HEK293 (cell line): ENCODE results near the gene KAT14.

Experiments used
- CTCF ChIA-PET: fragments of 350-600 bp; formaldehyde crosslinking; extraction: SDS; loops from one replicate; lab custom pipeline; 2021; ENCODE audit warnings: antibody characterized with exemption; lab: Yijun Ruan, JAX
- POLR2A ChIA-PET: fragments of 300-600 bp; formaldehyde crosslinking; extraction: SDS; loops from one replicate; lab custom pipeline; 2020; ENCODE audit warnings: antibody characterized with exemption, inconsistent platforms; lab: Yijun Ruan, JAX
- H3K27ac ChIP-seq: fragments of 200-500 bp; sonication (Bioruptor generic); 2 replicates; pipeline ENCODE4 v1.5.1; 2014; ENCODE audit warnings: low read depth, low read length, control low read depth, inconsistent platforms; ENCODE audit errors: extremely low read depth
- H3K36me3 ChIP-seq, 2 experiments: fragments of 200-500 bp in 1 of 2; sonication (Bioruptor generic) in 1 of 2; 1 replicate in 1 of 2; 2 replicates in 1 of 2; pipeline ENCODE4 v1.5.1; 2014 to 2017; ENCODE audit warnings: inconsistent platforms in 2 of 2, low read length in 2 of 2; ENCODE audit not compliant: control insufficient read depth in 2 of 2, insufficient read depth in 1 of 2
- H3K4me1 ChIP-seq: fragments of 200-500 bp; sonication (Bioruptor generic); 2 replicates; pipeline ENCODE4 v1.5.1; 2014; ENCODE audit warnings: mild to moderate bottlenecking, low read length, inconsistent platforms; ENCODE audit not compliant: control insufficient read depth, insufficient read depth
- H3K4me3 ChIP-seq: 2 replicates; pipeline ENCODE4 v1.5.1; 2011; ENCODE audit warnings: low read depth, mild to moderate bottlenecking, control low read depth, low read length, moderate library complexity
- H3K9me3 ChIP-seq: fragments of 200-500 bp; sonication (Bioruptor generic); 2 replicates; pipeline ENCODE4 v1.5.1; 2014; ENCODE audit warnings: low read depth, low read length, inconsistent platforms; ENCODE audit not compliant: control insufficient read depth, insufficient read depth
- AEBP2 ChIP-seq: fragments of 450-650 bp; formaldehyde crosslinking; IDR thresholded peaks from 2 replicates; pipeline ENCODE4 v1.5.1; 2016; ENCODE audit warnings: missing biosample characterization, missing genetic modification characterization, borderline replicate concordance
- HIC1 ChIP-seq: fragments of 450-650 bp; formaldehyde crosslinking; IDR thresholded peaks from 2 replicates; pipeline ENCODE4 v1.5.1; 2016; ENCODE audit warnings: missing biosample characterization, missing genetic modification characterization
- OVOL3 ChIP-seq: fragments of 450-650 bp; formaldehyde crosslinking; IDR thresholded peaks from 2 replicates; pipeline ENCODE4 v1.5.1; 2016; ENCODE audit warnings: missing biosample characterization, missing genetic modification characterization
- YY2 ChIP-seq: fragments of 450-650 bp; formaldehyde crosslinking; IDR thresholded peaks from 2 replicates; pipeline ENCODE4 v1.5.1; 2016; ENCODE audit warnings: missing biosample characterization, missing genetic modification characterization
- ZBTB7A ChIP-seq: fragments of 450-650 bp; formaldehyde crosslinking; IDR thresholded peaks from 2 replicates; pipeline ENCODE4 v1.5.1; 2016; ENCODE audit warnings: low read depth, missing biosample characterization, missing genetic modification characterization
- ZFP3 ChIP-seq: fragments of 450-650 bp; formaldehyde crosslinking; IDR thresholded peaks from 2 replicates; pipeline ENCODE4 v1.5.1; 2016; ENCODE audit warnings: low read depth, missing biosample characterization, missing genetic modification characterization
- ZNF174 ChIP-seq: fragments of 450-650 bp; formaldehyde crosslinking; IDR thresholded peaks from 2 replicates; pipeline ENCODE4 v1.5.0; 2017; ENCODE audit warnings: missing biosample characterization, mild to moderate bottlenecking, missing genetic modification characterization
- ZNF18 ChIP-seq: fragments of 450-650 bp; formaldehyde crosslinking; IDR thresholded peaks from 2 replicates; pipeline ENCODE4 v1.5.1; 2016; ENCODE audit warnings: missing biosample characterization, missing genetic modification characterization
- ZNF184 ChIP-seq: fragments of 450-650 bp; IDR thresholded peaks from 2 replicates; pipeline ENCODE4 v1.5.1; 2018; ENCODE audit warnings: missing biosample characterization, mild to moderate bottlenecking, missing genetic modification characterization
- ZNF324 ChIP-seq: fragments of 450-650 bp; formaldehyde crosslinking; IDR thresholded peaks from 2 replicates; pipeline ENCODE4 v1.5.1; 2016; ENCODE audit warnings: missing biosample characterization, missing genetic modification characterization
- ZNF518A ChIP-seq: fragments of 450-650 bp; formaldehyde crosslinking; conservative IDR thresholded peaks from 2 replicates; pipeline ENCODE4 v1.5.1; 2016; ENCODE audit warnings: low read depth, missing biosample characterization, missing genetic modification characterization
- ZNF529 ChIP-seq: fragments of 450-650 bp; formaldehyde crosslinking; IDR thresholded peaks from 2 replicates; pipeline ENCODE4 v1.5.1; 2017; ENCODE audit warnings: missing genetic modification characterization, missing biosample characterization; ENCODE audit not compliant: insufficient replicate concordance
- ZNF600 ChIP-seq: fragments of 450-650 bp; formaldehyde crosslinking; IDR thresholded peaks from 2 replicates; pipeline ENCODE4 v1.5.1; 2016; ENCODE audit warnings: missing biosample characterization, missing genetic modification characterization
- ZNF624 ChIP-seq: fragments of 450-650 bp; formaldehyde crosslinking; IDR thresholded peaks from 2 replicates; pipeline ENCODE4 v1.5.1; 2017; ENCODE audit warnings: missing biosample characterization, missing genetic modification characterization
- ZNF692 ChIP-seq: fragments of 450-650 bp; formaldehyde crosslinking; IDR thresholded peaks from 2 replicates; pipeline ENCODE4 v1.5.1; 2016; ENCODE audit warnings: missing biosample characterization, missing genetic modification characterization
- ZNF701 ChIP-seq: fragments of 450-650 bp; formaldehyde crosslinking; IDR thresholded peaks from 2 replicates; pipeline ENCODE4 v1.5.1; 2016; ENCODE audit warnings: missing biosample characterization, missing genetic modification characterization
- TF ChIP-seq, protein P1 (sequence below): fragments of 450-650 bp; formaldehyde crosslinking; IDR thresholded peaks from 2 replicates; pipeline ENCODE4 v1.5.1; 2016; ENCODE audit warnings: missing biosample characterization, missing genetic modification characterization
- TF ChIP-seq, protein P2 (sequence below): fragments of 450-650 bp; formaldehyde crosslinking; IDR thresholded peaks from 2 replicates; pipeline ENCODE4 v1.5.1; 2016; ENCODE audit warnings: missing biosample characterization, missing genetic modification characterization

The KAT14 gene

DNA sequence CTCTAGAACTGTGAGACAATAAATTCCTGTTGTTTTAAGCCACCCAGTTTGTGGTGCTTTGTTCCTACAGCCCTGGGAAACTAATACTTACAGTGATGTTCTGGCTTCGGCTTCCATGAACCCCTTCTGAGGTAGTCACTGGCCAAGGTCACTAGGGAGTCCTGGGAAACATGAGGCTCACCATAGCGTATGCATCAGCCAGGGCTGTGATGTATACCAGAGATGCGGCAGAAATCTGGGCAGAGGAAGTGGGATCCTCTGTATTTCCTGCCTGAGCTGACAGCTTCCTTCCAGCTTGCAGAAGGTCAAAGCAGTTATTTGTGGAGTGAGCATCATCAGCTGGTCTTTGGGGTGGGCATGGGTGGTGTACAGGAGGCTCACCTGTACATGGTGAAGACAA lies 27.9 kb downstream of the KAT14 start:
- ChIA-PET CTCF (interaction anchor here (0.7 kb wide), 1 partner anchor 119 kb away, joined by 3 read pairs; no protein-coding TSS in a partner anchor), POLR2A (no interaction called here)
- no peak for TF ChIP-seq ZNF184
- TF ChIP-seq ZFP3 (tag by site-specific recombination) = no peak
- TF ChIP-seq, protein P1, sequence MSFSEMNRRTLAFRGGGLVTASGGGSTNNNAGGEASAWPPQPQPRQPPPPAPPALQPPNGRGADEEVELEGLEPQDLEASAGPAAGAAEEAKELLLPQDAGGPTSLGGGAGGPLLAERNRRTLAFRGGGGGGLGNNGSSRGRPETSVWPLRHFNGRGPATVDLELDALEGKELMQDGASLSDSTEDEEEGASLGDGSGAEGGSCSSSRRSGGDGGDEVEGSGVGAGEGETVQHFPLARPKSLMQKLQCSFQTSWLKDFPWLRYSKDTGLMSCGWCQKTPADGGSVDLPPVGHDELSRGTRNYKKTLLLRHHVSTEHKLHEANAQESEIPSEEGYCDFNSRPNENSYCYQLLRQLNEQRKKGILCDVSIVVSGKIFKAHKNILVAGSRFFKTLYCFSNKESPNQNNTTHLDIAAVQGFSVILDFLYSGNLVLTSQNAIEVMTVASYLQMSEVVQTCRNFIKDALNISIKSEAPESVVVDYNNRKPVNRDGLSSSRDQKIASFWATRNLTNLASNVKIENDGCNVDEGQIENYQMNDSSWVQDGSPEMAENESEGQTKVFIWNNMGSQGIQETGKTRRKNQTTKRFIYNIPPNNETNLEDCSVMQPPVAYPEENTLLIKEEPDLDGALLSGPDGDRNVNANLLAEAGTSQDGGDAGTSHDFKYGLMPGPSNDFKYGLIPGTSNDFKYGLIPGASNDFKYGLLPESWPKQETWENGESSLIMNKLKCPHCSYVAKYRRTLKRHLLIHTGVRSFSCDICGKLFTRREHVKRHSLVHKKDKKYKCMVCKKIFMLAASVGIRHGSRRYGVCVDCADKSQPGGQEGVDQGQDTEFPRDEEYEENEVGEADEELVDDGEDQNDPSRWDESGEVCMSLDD (tag by site-specific recombination) = no peak
- TF ChIP-seq ZNF692 (tag by site-specific recombination) = no peak
- no peak for TF ChIP-seq ZBTB7A (tag by site-specific recombination)
- no peak for TF ChIP-seq YY2 (tag by site-specific recombination)
- TF ChIP-seq AEBP2 (tag by site-specific recombination) = no peak
- TF ChIP-seq ZNF174 (tag by site-specific recombination) = no peak
- no peak for TF ChIP-seq ZNF518A (tag by site-specific recombination)
- no peak for TF ChIP-seq ZNF18 (tag by site-specific recombination)
- no peak for TF ChIP-seq ZNF600 (tag by site-specific recombination)
- TF ChIP-seq, protein P2, sequence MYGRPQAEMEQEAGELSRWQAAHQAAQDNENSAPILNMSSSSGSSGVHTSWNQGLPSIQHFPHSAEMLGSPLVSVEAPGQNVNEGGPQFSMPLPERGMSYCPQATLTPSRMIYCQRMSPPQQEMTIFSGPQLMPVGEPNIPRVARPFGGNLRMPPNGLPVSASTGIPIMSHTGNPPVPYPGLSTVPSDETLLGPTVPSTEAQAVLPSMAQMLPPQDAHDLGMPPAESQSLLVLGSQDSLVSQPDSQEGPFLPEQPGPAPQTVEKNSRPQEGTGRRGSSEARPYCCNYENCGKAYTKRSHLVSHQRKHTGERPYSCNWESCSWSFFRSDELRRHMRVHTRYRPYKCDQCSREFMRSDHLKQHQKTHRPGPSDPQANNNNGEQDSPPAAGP (tag by site-specific recombination) = no peak
- TF ChIP-seq ZNF624 (tag by site-specific recombination) = no peak
- TF ChIP-seq ZNF529 (tag by site-specific recombination) = no peak
- TF ChIP-seq ZNF324 (tag by site-specific recombination) = no peak
- no peak for TF ChIP-seq OVOL3
- no peak for TF ChIP-seq HIC1 (tag by site-specific recombination)
- TF ChIP-seq ZNF701 (tag by site-specific recombination) = no peak
- Histone ChIP-seq H3K4me3 (no peak overlapping the region), H3K36me3 (peaks cover 15 to 35% of the 10 kb centered on the region in 2 experiments), H3K27ac (no peak overlapping the region), H3K9me3 (no peaks in the 10 kb centered on the region), H3K4me1 (no peaks in the 10 kb centered on the region)
